ENCODE measurements around the gene IFITM5. TPM values are rescaled to one million over a fixed set of nuclear protein-coding genes. Genes with fewer than 3 reads are reported as not detected.

Gene IFITM5
- total RNA-seq, 4 donors from 2014 or later: not detected

- H3K27ac ChIP-seq: no peak overlapping the region
- no peak for TF ChIP-seq CTCF (IDR thresholded peaks at IDR 0.05)
- TF ChIP-seq POLR2A (IDR thresholded peaks at IDR 0.05): no peak
- intact Hi-C loops (cut with DNase I): no loop called here
- no peaks in the 10 kb centered on the region for H3K36me3 ChIP-seq
- DNase-seq: peak in 1 of 2 donors; percentile 1
- peaks cover 28% of the 10 kb centered on the region for H3K27me3 ChIP-seq
- no peaks in the 10 kb centered on the region for H3K9me3 ChIP-seq
- 24 to 34% methylated on average over 14 to 33 of the region's 97 CpGs for WGBS, 2 donors
- peaks cover 5 to 25% of the 10 kb centered on the region in 2 donors for H3K4me1 ChIP-seq
- no peak overlapping the region for H3K4me3 ChIP-seq (replicated peaks in 1 of 3)
Observed at GRCh38 chr11:279040-279965, 20.0 kb downstream of the IFITM5 start.

GRCh38 chr11:278001-278951, 21.1 kb downstream of the IFITM5 start, which contains the start of gene NLRP6:
TSS of gene NLRP6 (plus strand) at chr11:278407. CDS start at chr11:278570, 163 bp downstream.
- 72 to 80% methylated on average over 20 to 21 of the region's 21 CpGs for WGBS, 2 donors
- H3K4me3 ChIP-seq (replicated peaks in 1 of 3): no peak within 1 kb of the TSS
- H3K4me1 ChIP-seq: peaks cover 5 to 25% of the 10 kb centered on the region in 2 donors
- no peaks in the 10 kb centered on the region for H3K9me3 ChIP-seq
- H3K27me3 ChIP-seq: peaks cover 28% of the 10 kb centered on the region
- intact Hi-C loops (cut with DNase I): no loop called here
- H3K27ac ChIP-seq: no peak within 1 kb of the TSS
- TF ChIP-seq POLR2A (IDR thresholded peaks at IDR 0.05) (no peak), CTCF (IDR thresholded peaks at IDR 0.05) (no peak)
- no peaks in the 10 kb centered on the region for H3K36me3 ChIP-seq
- peak in 1 of 2 donors; percentile 0 for DNase-seq

- no peak overlapping the region for H3K4me3 ChIP-seq (replicated peaks in 1 of 3)
- H3K9me3 ChIP-seq: no peaks in the 10 kb centered on the region
- intact Hi-C loops (cut with DNase I): no loop called here
- TF ChIP-seq CTCF (IDR thresholded peaks at IDR 0.05): no peak
- no peak for TF ChIP-seq POLR2A (IDR thresholded peaks at IDR 0.05)
- H3K4me1 ChIP-seq: peaks cover 4 to 24% of the 10 kb centered on the region in 2 donors
- peaks cover 23% of the 10 kb centered on the region for H3K27me3 ChIP-seq
- H3K36me3 ChIP-seq: no peaks in the 10 kb centered on the region
- no peak for DNase-seq
- no peak overlapping the region for H3K27ac ChIP-seq
Observed at GRCh38 chr11:276219-276618, 23.1 kb downstream of the IFITM5 start.

GRCh38 chr11:272931-273198, 26.5 kb downstream of the IFITM5 start:
- H3K27me3 ChIP-seq: no peaks in the 10 kb centered on the region
- DNase-seq: no peak
- no peak overlapping the region for H3K4me3 ChIP-seq (replicated peaks in 1 of 3)
- no peaks in the 10 kb centered on the region for H3K9me3 ChIP-seq
- intact Hi-C loops (cut with DNase I): no loop called here
- no peaks in the 10 kb centered on the region for H3K4me1 ChIP-seq
- no peak overlapping the region for H3K27ac ChIP-seq
- WGBS, 2 donors: 84 to 86% methylated on average over 6 of the region's 6 CpGs
- TF ChIP-seq CTCF (IDR thresholded peaks at IDR 0.05) (no peak), POLR2A (IDR thresholded peaks at IDR 0.05) (no peak)
- no peaks in the 10 kb centered on the region for H3K36me3 ChIP-seq

Data from thyroid gland (tissue), 4 donors.